H1 (cell line): ENCODE measurements around the gene CSGALNACT2. TPM values are rescaled to one million over a fixed set of nuclear protein-coding genes. Genes with fewer than 3 reads are reported as not detected.

Experiments
- CTCF ChIA-PET: fragments of 300-600 bp; sonication (Branson Sonifier 250); formaldehyde crosslinking; loops from one replicate; lab custom pipeline; 2021; ENCODE audit not compliant: partially characterized antibody; lab: Charles Lee
- POLR2A ChIA-PET: fragments of 300-600 bp; sonication (Branson Sonifier 250); formaldehyde crosslinking; loops from one replicate; lab custom pipeline; 2021; ENCODE audit warnings: inconsistent platforms; ENCODE audit not compliant: partially characterized antibody; lab: Charles Lee
- DNase-seq, 2 experiments: peaks; one replicate each; pipeline versions ENCODE4 v3.0.0 to v3.0.0-alpha.2; 2010 to 2022; ENCODE audit warnings: low spot score in 2 of 2, low read depth in 1 of 2, mixed read lengths in 1 of 2
- FAIRE-seq: peaks from 2 replicates; lab custom pipeline; 2011; peaks lifted over from hg19 to GRCh38; lab: Jason Lieb, UNC
- H2AFZ ChIP-seq: 2 replicates; pipeline ENCODE4 v1.8.1; 2012; ENCODE audit warnings: low read length, inconsistent platforms
- H2AK5ac ChIP-seq: 2 replicates; pipeline ENCODE4 v1.6.1; 2013; ENCODE audit warnings: low read depth, low read length
- H2BK120ac ChIP-seq: replicated peaks from 2 replicates; pipeline ENCODE3; 2013; ENCODE audit warnings: low read depth, low read length, inconsistent platforms
- H2BK12ac ChIP-seq: 2 replicates; pipeline ENCODE4 v1.6.1; 2013; ENCODE audit warnings: low read depth, low read length
- H2BK15ac ChIP-seq: 2 replicates; pipeline ENCODE4 v1.6.1; 2013; ENCODE audit warnings: low read length
- H2BK20ac ChIP-seq: 2 replicates; pipeline ENCODE4 v1.6.1; 2013; ENCODE audit warnings: low read length
- H2BK5ac ChIP-seq: 2 replicates; pipeline ENCODE4 v1.6.1; 2013; ENCODE audit warnings: low read depth, low read length
- H3K14ac ChIP-seq: 2 replicates; pipeline ENCODE4 v1.6.1; 2013; ENCODE audit warnings: inconsistent platforms; ENCODE audit not compliant: insufficient read length
- H3K18ac ChIP-seq: 2 replicates; pipeline ENCODE4 v1.6.1; 2013; ENCODE audit warnings: low read length; ENCODE audit errors: extremely low read depth
- H3K23ac ChIP-seq: 2 replicates; pipeline ENCODE4 v1.6.1; 2013; ENCODE audit warnings: inconsistent platforms; ENCODE audit not compliant: insufficient read length
- H3K23me2 ChIP-seq: 2 replicates; pipeline ENCODE4 v1.6.1; 2013; ENCODE audit warnings: low read depth, low read length
- H3K27ac ChIP-seq: 2 replicates; pipeline ENCODE4 v1.6.1; 2011; ENCODE audit warnings: low read depth, low read length, inconsistent platforms
- H3K27me3 ChIP-seq, 4 experiments: replicated peaks in 1 of 4; 1 replicate in 1 of 4; 2 replicates in 3 of 4; pipeline versions ENCODE4 v1.6.1 to v1.8.1; 2011 to 2013; ENCODE audit warnings: low read length in 3 of 4, mild to moderate bottlenecking in 3 of 4, inconsistent platforms in 2 of 4, mixed read lengths in 2 of 4, moderate library complexity in 1 of 4; ENCODE audit not compliant: control insufficient read depth in 3 of 4, insufficient read depth in 3 of 4; ENCODE audit errors: extremely low read depth in 1 of 4
- H3K36me3 ChIP-seq, 4 experiments: 2 replicates each; pipeline versions ENCODE4 v1.6.1 to v1.8.1; 2011 to 2013; ENCODE audit warnings: mild to moderate bottlenecking in 4 of 4, low read length in 3 of 4, moderate library complexity in 2 of 4, control low read depth in 1 of 4, inconsistent platforms in 1 of 4; ENCODE audit not compliant: insufficient read depth in 4 of 4, control insufficient read depth in 2 of 4
- H3K4ac ChIP-seq: replicated peaks from 2 replicates; pipeline ENCODE3; 2013; ENCODE audit warnings: low read length, low read depth, mixed read lengths, inconsistent platforms; ENCODE audit not compliant: insufficient read length
- H3K4me1 ChIP-seq, 4 experiments: replicated peaks in 1 of 4; 1 replicate in 1 of 4; 2 replicates in 3 of 4; pipeline versions ENCODE4 v1.6.1 to v1.8.1; 2011 to 2013; ENCODE audit warnings: low read length in 3 of 4, inconsistent platforms in 2 of 4, mixed read lengths in 1 of 4; ENCODE audit not compliant: insufficient read depth in 4 of 4, control insufficient read depth in 3 of 4
- H3K4me2 ChIP-seq, 2 experiments: 2 replicates each; pipeline versions ENCODE4 v1.6.1 to v1.8.1; 2011 to 2013; ENCODE audit warnings: low read depth in 2 of 2, low read length in 2 of 2, control low read depth in 1 of 2, inconsistent platforms in 1 of 2, mild to moderate bottlenecking in 1 of 2; ENCODE audit not compliant: insufficient read depth in 1 of 2
- H3K4me3 ChIP-seq, 4 experiments: fragments of 200-600, 300-600 bp in 1 of 4; sonication (generic), shearing (Covaris generic), sonication (Bioruptor Twin) in 1 of 4; 2 replicates each; pipeline versions ENCODE4 v1.5.1 to v1.8.1; 2011 to 2016; ENCODE audit warnings: low read length in 4 of 4, low read depth in 3 of 4, control low read depth in 2 of 4, inconsistent platforms in 2 of 4, mild to moderate bottlenecking in 2 of 4, mixed read lengths in 1 of 4, moderate library complexity in 1 of 4; ENCODE audit not compliant: insufficient read depth in 2 of 4; ENCODE audit errors: extremely low read depth in 1 of 4
- H3K56ac ChIP-seq: replicated peaks from 2 replicates; pipeline ENCODE3; 2013; ENCODE audit warnings: low read depth, mild to moderate bottlenecking, mixed read lengths, low read length, inconsistent platforms; ENCODE audit not compliant: insufficient read length
- H3K79me1 ChIP-seq: 2 replicates; pipeline ENCODE4 v1.6.1; 2013; ENCODE audit warnings: low read depth, low read length, control low read depth
- H3K79me2 ChIP-seq, 2 experiments: 2 replicates each; pipeline versions ENCODE4 v1.6.1 to v1.8.1; 2012 to 2013; ENCODE audit warnings: low read length in 2 of 2, mild to moderate bottlenecking in 2 of 2, inconsistent platforms in 1 of 2; ENCODE audit not compliant: insufficient read depth in 2 of 2, control insufficient read depth in 1 of 2
- H3K9ac ChIP-seq, 4 experiments: replicated peaks in 1 of 4; 1 replicate in 1 of 4; 2 replicates in 3 of 4; pipeline versions ENCODE4 v1.6.1 to v1.8.1; 2011 to 2013; ENCODE audit warnings: low read depth in 3 of 4, low read length in 3 of 4, control low read depth in 2 of 4, mild to moderate bottlenecking in 2 of 4, moderate library complexity in 2 of 4, inconsistent platforms in 1 of 4; ENCODE audit errors: extremely low read depth in 1 of 4
- H3K9me3 ChIP-seq, 2 experiments: 2 replicates each; pipeline versions ENCODE4 v1.6.1 to v1.8.1; 2012 to 2013; ENCODE audit warnings: mild to moderate bottlenecking in 2 of 2, moderate library complexity in 2 of 2, control low read depth in 1 of 2, inconsistent platforms in 1 of 2, low read depth in 1 of 2, low read length in 1 of 2, mixed read lengths in 1 of 2; ENCODE audit not compliant: insufficient read depth in 2 of 2
- H4K20me1 ChIP-seq, 2 experiments: replicated peaks in 1 of 2; 2 replicates each; pipeline versions ENCODE3 to v1.8.1; 2011 to 2013; ENCODE audit warnings: inconsistent platforms in 2 of 2, low read length in 2 of 2, mild to moderate bottlenecking in 1 of 2; ENCODE audit not compliant: insufficient read depth in 2 of 2, control insufficient read depth in 1 of 2
- H4K5ac ChIP-seq: 2 replicates; pipeline ENCODE4 v1.6.1; 2013; ENCODE audit warnings: low read length, low read depth, mixed read lengths, inconsistent platforms; ENCODE audit not compliant: insufficient read length
- H4K8ac ChIP-seq: 2 replicates; pipeline ENCODE4 v1.8.0; 2013; ENCODE audit warnings: mild to moderate bottlenecking, moderate library complexity, low read length, inconsistent platforms; ENCODE audit not compliant: insufficient read depth; ENCODE audit errors: extremely low read depth
- H4K91ac ChIP-seq: replicated peaks from 2 replicates; pipeline ENCODE3; 2013; ENCODE audit warnings: low read length, mixed read lengths, inconsistent platforms; ENCODE audit not compliant: insufficient read length
- CHD1 ChIP-seq: IDR thresholded peaks from 2 replicates; pipeline ENCODE4 v1.6.1; 2012; ENCODE audit warnings: low read depth, low read length, improper control_type of control experiment
- E2F6 ChIP-seq: IDR thresholded peaks from 2 replicates; pipeline ENCODE4 v1.6.1; 2012; ENCODE audit warnings: inconsistent platforms
- EZH2 ChIP-seq: fragments of 200-600 bp; sonication (generic); IDR thresholded peaks from 2 replicates; pipeline ENCODE4 v1.7.1; 2012; ENCODE audit warnings: low read depth, mild to moderate bottlenecking, moderate library complexity, low read length, inconsistent platforms; ENCODE audit not compliant: severe bottlenecking
- HDAC6 ChIP-seq: IDR thresholded peaks from one replicate; pipeline ENCODE4 v1.7.1; 2012; ENCODE audit warnings: low read depth, mild to moderate bottlenecking, inconsistent platforms, low read length, moderate library complexity
- KDM1A ChIP-seq: fragments of 200-600, 300-600 bp; sonication (generic); IDR thresholded peaks from 2 replicates; pipeline ENCODE4 v1.7.1; 2016; ENCODE audit warnings: mild to moderate bottlenecking, low read length, borderline replicate concordance
- RNF2 ChIP-seq: fragments of 200-900, 300-1000 bp; sonication (generic); IDR thresholded peaks from 2 replicates; pipeline ENCODE4 v1.7.1; 2016; ENCODE audit warnings: borderline replicate concordance, low read depth, mild to moderate bottlenecking, antibody characterized with exemption, low read length; ENCODE audit not compliant: poor library complexity, severe bottlenecking; ENCODE audit errors: missing control alignments
- RXRA ChIP-seq: IDR thresholded peaks from 2 replicates; pipeline ENCODE4 v1.6.1; 2011; ENCODE audit warnings: low read depth, mild to moderate bottlenecking, low read length, moderate library complexity; ENCODE audit not compliant: insufficient read depth
- WGBS, 2 experiments: shearing (Covaris generic) in 1 of 2; methylation state at CpG; one replicate each; pipeline versions ENCODE4 v1.1.6 to v1.1.7; 2013 to 2015; ENCODE audit warnings: low lambda C conversion rate in 2 of 2, mixed read lengths in 2 of 2, inconsistent platforms in 1 of 2, low coverage in 1 of 2, missing lambda C conversion rate in 1 of 2; ENCODE audit not compliant: insufficient replicate concordance in 2 of 2, insufficient coverage in 1 of 2, insufficient read length in 1 of 2; ENCODE audit errors: extremely low coverage in 1 of 2, missing lambda C conversion rate in 1 of 2; 5-methylcytosine and 5-hydroxymethylcytosine counted together
- polyA plus RNA-seq, 7 experiments: library from polyadenylated mRNA; depleted of rRNA in 3 of 7; stranded (reverse) in 5 of 7; unstranded in 2 of 7; fragments of >200 nt in 5 of 7; fragments of 200-250 nt in 2 of 7; gene quantifications; 1 replicate in 5 of 7; 2 replicates in 1 of 7; 4 replicates in 1 of 7; pipeline versions ENCODE4 v1.2.1 to v1.2.3, GENCODE V29; 2011 to 2013; ENCODE audit warnings: missing spikeins in 2 of 7, mixed read lengths in 2 of 7
- total RNA-seq: library from RNA; stranded (reverse); fragmentation: NEBNext Ultra II Directional; extraction: Animal tissue kit (Norgen Biotek cat#: 25700); gene quantifications from 2 replicates; pipeline ENCODE4 v1.2.1, GENCODE V29; 2021

CSGALNACT2 gene
- total and polyA plus RNA-seq, 2 of the 8 experiments (the other 6 are each of a cell fraction or from before 2014, with no cell fraction given), result 2.6 to 5.3 TPM

DNA sequence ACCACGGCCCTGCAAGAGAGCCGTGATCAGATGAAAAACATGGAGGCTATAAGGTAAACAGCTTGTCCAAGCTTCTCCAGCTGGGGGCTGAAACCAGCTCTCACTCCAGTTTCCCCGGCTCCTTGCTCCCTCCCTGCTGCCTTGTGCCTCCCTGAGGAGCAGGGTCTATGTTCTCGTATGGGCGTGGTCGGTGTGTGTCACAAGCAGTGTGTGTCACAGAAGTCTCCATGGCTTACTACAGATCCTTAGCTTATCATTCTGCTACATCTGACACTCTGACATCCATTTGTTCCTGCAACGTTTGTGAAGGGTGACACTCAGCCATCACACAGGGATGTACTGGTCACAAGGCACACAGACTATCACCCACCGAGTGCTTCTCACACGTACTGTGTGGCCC, 54.6 kb downstream of the CSGALNACT2 start:
- no peak overlapping the region for H3K4me3 ChIP-seq
- H2BK12ac ChIP-seq, result no peak overlapping the region
- no peak overlapping the region for H2BK120ac ChIP-seq
- no peak overlapping the region for H3K27ac ChIP-seq
- FAIRE-seq, result no peak
- no peak overlapping the region for H2BK20ac ChIP-seq
- H3K18ac ChIP-seq, result no peak overlapping the region
- no peak overlapping the region for H3K4me2 ChIP-seq
- H3K4me1 ChIP-seq, result peaks cover 0 to 3% (median 0%) of the 10 kb centered on the region in 4 experiments; a peak in 2 of 7 replicates
- POLR2A ChIA-PET, result interaction anchor here (1.2 to 1.9 kb wide), 2 partner anchors 9 to 14 kb away, joined by 3 to 5 read pairs; no protein-coding TSS in a partner anchor
- H3K79me1 ChIP-seq, result no peaks in the 10 kb centered on the region
- no peak overlapping the region for H2BK15ac ChIP-seq
- H4K20me1 ChIP-seq, result peaks cover 0 to 2% of the 10 kb centered on the region in 2 experiments
- H2AFZ ChIP-seq, result no peak overlapping the region
- no peaks in the 10 kb centered on the region for H3K23me2 ChIP-seq
- no peak overlapping the region for H2AK5ac ChIP-seq
- H3K14ac ChIP-seq, result no peak overlapping the region
- CTCF ChIA-PET, result interaction anchor here (0.6 to 3.4 kb wide), 8 partner anchors 9 to 134 kb away, joined by 3 to 22 read pairs (median 4); no protein-coding TSS in a partner anchor
- H3K56ac ChIP-seq, result no peak overlapping the region
- no peak overlapping the region for H3K4ac ChIP-seq
- H4K91ac ChIP-seq, result no peak overlapping the region
- DNase-seq, result no peak
- H3K9ac ChIP-seq, result no peak overlapping the region
- H3K9me3 ChIP-seq, result no peaks in the 10 kb centered on the region
- TF ChIP-seq CHD1, result no peak
- TF ChIP-seq KDM1A, result no peak
- TF ChIP-seq EZH2, result no peak
- TF ChIP-seq RXRA, result no peak
- no peak for TF ChIP-seq HDAC6
- TF ChIP-seq E2F6, result no peak
- no peak for TF ChIP-seq RNF2
- 85% methylated on average over 9 of the region's 9 CpGs; no CpG with 5 or more reads in 1 of the 2 experiments for WGBS, 2 experiments
- no peak overlapping the region for H4K8ac ChIP-seq
- peaks cover 2 to 14% (median 5%) of the 10 kb centered on the region in 4 experiments; a peak in 7 of 8 replicates for H3K36me3 ChIP-seq
- H3K27me3 ChIP-seq, result no peaks in the 10 kb centered on the region
- no peak overlapping the region for H2BK5ac ChIP-seq
- no peak overlapping the region for H3K23ac ChIP-seq
- H3K79me2 ChIP-seq, result no peaks in the 10 kb centered on the region
- H4K5ac ChIP-seq, result no peak overlapping the region
